GM12875 (cell line): ENCODE data around the gene FLCN.

Source experiments
- H3K4me3 ChIP-seq: one replicate; pipeline ENCODE4 v1.5.1; 2011; ENCODE audit warnings: low read depth, low read length, control low read depth
- TF ChIP-seq, protein P1 (sequence below): IDR thresholded peaks from 2 replicates; pipeline ENCODE4 v1.5.1; 2011; ENCODE audit warnings: low read depth, mild to moderate bottlenecking, control low read depth, inconsistent platforms, low read length, moderate library complexity, borderline replicate concordance; ENCODE audit not compliant: insufficient read depth

FLCN gene

DNA sequence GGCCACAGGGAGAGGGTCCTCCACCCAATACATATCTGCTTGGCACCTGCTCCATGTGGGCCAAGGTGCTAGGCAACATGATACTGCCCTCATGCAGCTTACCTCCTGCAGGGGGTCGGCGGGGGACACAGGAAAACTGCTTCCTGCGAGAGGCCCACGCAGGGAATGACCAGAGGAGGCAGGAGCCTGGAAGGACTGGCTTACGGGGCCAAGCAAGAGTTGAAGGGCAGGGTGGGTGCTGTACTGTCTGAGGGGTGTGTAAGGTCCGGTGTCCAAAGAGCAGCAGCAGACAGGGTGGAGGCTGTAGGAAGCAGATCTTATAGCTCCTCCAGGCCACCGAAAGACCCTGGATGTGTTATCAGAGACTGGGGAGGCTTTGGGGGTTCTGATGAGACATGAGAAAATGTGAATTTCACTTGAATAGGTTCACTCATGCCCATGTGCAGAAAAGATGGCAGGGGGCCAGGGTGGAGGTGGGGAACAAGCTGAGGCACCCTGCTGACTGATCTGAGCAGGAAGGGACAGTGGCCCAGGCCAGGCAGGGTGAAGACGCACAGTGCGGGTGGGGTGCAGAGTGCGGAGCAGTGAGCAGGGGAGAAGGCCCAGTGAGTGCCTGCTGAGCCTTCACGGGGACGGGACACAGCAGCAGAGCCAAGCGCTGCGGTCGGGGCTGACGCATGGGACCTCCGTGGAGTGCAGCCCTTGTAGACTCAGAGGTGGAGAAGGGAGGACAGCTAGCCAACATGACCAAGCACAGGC lies 8.3 kb downstream of the FLCN start:
- no peak overlapping the region for H3K4me3 ChIP-seq
- TF ChIP-seq, protein P1, sequence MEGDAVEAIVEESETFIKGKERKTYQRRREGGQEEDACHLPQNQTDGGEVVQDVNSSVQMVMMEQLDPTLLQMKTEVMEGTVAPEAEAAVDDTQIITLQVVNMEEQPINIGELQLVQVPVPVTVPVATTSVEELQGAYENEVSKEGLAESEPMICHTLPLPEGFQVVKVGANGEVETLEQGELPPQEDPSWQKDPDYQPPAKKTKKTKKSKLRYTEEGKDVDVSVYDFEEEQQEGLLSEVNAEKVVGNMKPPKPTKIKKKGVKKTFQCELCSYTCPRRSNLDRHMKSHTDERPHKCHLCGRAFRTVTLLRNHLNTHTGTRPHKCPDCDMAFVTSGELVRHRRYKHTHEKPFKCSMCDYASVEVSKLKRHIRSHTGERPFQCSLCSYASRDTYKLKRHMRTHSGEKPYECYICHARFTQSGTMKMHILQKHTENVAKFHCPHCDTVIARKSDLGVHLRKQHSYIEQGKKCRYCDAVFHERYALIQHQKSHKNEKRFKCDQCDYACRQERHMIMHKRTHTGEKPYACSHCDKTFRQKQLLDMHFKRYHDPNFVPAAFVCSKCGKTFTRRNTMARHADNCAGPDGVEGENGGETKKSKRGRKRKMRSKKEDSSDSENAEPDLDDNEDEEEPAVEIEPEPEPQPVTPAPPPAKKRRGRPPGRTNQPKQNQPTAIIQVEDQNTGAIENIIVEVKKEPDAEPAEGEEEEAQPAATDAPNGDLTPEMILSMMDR: no peak

DNA sequence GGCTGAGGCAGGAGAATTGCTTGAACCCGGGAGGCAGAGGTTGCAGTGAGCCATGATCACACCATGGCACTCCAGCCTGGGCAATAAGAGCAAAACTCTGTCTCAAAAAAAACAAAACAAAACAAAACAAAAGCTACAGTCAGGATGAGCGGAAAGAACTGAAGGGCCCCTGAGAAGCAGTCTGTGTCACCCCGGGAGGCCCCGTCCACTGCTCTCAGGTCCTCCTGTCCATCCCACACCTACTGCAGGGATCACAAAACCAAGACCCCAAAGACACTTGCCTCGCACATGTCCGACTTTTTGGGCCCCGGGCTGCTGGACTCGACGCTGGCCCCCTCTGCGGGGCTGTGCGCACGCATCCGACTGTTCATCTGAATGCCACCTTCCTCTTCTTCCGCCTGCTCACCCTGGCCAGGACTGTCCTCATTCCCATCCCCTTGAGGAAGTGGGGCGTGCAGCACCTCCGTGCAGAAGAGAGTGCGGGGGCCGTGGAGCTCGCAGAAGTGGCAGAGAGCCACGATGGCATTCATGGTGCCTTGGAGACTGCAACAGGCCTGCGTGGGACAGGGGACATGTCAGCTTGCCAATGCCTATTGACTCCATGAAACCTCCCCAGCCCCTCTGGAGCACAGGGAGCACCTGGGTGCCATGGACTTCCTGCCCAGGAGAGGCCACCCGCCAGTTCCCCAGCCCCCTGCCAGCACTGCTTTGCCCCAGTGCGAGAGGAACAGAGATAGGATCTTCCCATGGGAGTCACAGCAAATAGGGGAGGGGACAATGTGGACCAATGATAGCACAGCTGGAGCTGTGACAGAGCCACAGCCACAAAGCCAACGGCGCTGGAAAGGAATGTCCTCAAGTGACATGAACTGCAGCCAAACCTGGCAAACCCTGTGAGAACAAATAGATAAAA lies 9.1 kb downstream of the FLCN start:
- H3K4me3 ChIP-seq: no peak overlapping the region
- TF ChIP-seq, protein P1: no peak

DNA sequence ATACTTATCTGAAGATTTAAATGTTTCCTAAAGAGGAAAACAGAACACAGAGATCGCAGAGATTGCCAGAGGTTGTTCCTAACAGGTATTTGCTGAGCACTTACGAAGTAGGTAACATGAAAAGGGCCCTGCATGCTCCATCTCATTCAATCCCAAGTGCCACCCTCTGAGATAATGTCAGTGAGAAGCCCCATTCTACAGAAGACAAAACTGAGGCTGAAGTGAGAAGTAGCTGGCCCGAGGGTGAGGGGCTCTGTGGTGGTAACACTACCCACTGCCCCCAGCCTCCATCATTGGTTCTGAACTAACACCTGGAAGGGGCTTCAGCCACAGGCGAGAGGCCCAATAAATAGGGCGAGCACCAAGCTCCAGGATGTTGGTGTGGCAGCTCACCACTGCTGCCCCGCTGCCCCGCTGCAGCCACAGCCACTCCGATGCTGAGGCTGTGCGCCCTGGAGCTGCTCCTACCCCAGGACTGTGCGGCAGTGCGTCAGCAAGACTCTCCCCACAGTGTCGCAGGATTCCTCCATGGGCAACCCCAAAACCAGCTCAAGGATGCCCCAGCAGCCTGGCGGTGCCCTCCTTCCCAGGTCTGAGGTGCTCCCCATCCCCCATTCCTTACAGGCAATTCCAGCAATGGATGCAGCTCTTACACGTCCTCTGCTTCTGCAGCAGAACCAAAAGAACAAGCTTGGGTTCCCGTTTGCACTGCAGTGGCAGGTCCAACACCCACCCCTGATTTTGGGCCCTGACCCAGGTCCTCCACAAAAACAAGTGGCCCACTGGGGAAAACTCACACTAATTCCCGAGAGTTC lies 10.3 kb downstream of the FLCN start:
- TF ChIP-seq, protein P1: no peak
- H3K4me3 ChIP-seq: no peak overlapping the region

DNA sequence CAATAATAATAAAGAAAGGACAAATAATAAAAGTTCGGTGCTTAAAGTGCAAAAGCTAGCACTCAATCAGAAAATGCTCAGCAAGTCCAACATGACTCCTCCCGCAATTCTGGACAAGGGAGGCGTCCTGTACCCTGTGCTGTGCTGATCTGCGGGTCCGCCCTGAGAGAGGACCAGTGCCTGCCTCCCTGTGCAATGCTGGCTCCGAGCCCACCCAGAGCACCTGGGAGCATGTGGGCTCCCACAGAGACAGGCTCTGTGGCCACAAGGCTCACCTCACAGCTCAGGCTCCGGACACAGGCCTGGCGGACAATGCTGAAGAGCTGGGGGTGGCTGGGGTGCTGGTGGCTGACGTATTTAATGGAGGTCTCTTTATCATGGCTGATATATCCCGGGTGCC lies 11.1 kb downstream of the FLCN start:
- TF ChIP-seq, protein P1: no peak
- no peak overlapping the region for H3K4me3 ChIP-seq

DNA sequence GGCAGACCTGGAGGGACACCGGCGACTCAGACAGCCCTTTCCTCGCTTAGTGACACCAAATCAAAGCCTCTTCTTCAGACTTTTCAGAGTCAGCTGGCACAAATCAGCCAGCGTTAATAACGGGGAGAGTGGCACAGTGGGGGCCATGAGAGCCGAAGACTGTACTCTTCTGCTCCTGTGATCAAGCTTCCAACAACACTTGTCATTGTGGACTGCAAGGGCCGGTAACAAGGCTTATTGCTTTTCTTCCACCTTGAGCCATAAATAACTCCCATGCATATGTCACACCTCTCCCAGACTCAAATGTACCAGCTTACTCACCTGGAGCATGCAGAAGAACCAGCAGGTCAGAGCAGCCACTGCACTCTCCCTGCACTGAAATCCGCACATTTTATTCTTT lies 12.8 kb downstream of the FLCN start:
- TF ChIP-seq, protein P1: no peak
- no peak overlapping the region for H3K4me3 ChIP-seq

DNA sequence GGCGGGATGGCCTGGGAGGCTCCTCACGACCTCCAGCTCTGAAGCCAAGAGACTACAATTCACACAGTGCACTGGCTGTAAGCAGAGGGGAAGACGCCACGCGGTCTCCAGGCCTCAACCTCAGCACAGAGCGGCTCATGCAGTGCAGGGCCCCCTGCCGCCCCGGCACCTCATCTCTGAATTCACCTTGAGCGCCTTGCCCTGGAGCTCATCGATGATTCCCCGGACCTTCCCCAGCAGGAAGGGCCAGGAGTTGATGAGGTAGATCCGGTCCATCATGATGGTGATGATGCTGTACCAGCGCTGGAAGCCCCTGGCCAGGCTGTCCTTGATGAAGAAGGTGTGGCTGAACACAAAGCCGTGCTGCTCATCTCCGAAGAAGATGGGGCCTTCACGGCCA lies 13.2 kb downstream of the FLCN start:
- TF ChIP-seq, protein P1: no peak
- H3K4me3 ChIP-seq: no peak overlapping the region
